HG03460 (cell line): ENCODE data around the gene ZBTB40.

Experiments used
- ATAC-seq: cut with Tn5 transposase; IDR thresholded peaks from one replicate; pipeline ENCODE4 v1.9.1; 2021; ENCODE audit not compliant: unreplicated experiment

The ZBTB40 gene

GRCh38 chr1:22470227-22470626 is 18.6 kb downstream of the ZBTB40 start:
- no peak for ATAC-seq

- ATAC-seq = no peak
Observed at GRCh38 chr1:22471078-22471477, 19.4 kb downstream of the ZBTB40 start.

GRCh38 chr1:22471610-22472009 is 20.0 kb downstream of the ZBTB40 start:
- no peak for ATAC-seq

GRCh38 chr1:22472596-22472995 is 20.9 kb downstream of the ZBTB40 start:
- no peak for ATAC-seq

- ATAC-seq = no peak
Observed at GRCh38 chr1:22473952-22474351, 22.3 kb downstream of the ZBTB40 start.

GRCh38 chr1:22476566-22476965 is 24.9 kb downstream of the ZBTB40 start:
- no peak for ATAC-seq

- ATAC-seq = no peak
Observed at GRCh38 chr1:22483121-22483520, 31.5 kb downstream of the ZBTB40 start.

GRCh38 chr1:22484706-22485345 is 33.2 kb downstream of the ZBTB40 start:
- ATAC-seq = no peak

GRCh38 chr1:22485431-22485830 is 33.8 kb downstream of the ZBTB40 start:
- no peak for ATAC-seq

- ATAC-seq = no peak
Observed at GRCh38 chr1:22487781-22488180, 36.1 kb downstream of the ZBTB40 start.

- ATAC-seq = no peak
Observed at GRCh38 chr1:22488319-22488718, 36.7 kb downstream of the ZBTB40 start.

- no peak for ATAC-seq
Observed at GRCh38 chr1:22489278-22489677, 37.6 kb downstream of the ZBTB40 start.

GRCh38 chr1:22489823-22490222 is 38.2 kb downstream of the ZBTB40 start:
- no peak for ATAC-seq

GRCh38 chr1:22490309-22490708 is 38.7 kb downstream of the ZBTB40 start:
- ATAC-seq = no peak

GRCh38 chr1:22491995-22492715 is 40.5 kb downstream of the ZBTB40 start:
- no peak for ATAC-seq

- no peak for ATAC-seq
Observed at GRCh38 chr1:22494144-22494543, 42.5 kb downstream of the ZBTB40 start.

GRCh38 chr1:22494943-22495579 is 43.4 kb downstream of the ZBTB40 start:
- ATAC-seq = no peak

- no peak for ATAC-seq
Observed at GRCh38 chr1:22496536-22497160, 45.0 kb downstream of the ZBTB40 start.

GRCh38 chr1:22498463-22498862 is 46.8 kb downstream of the ZBTB40 start:
- no peak for ATAC-seq

GRCh38 chr1:22500058-22500457 is 48.4 kb downstream of the ZBTB40 start:
- ATAC-seq = no peak

GRCh38 chr1:22500471-22500870 is 48.8 kb downstream of the ZBTB40 start:
- no peak for ATAC-seq

- no peak for ATAC-seq
Observed at GRCh38 chr1:22502202-22502601, 50.6 kb downstream of the ZBTB40 start.
